SH-SY5Y (cell line): ENCODE results near the gene CAMK2D.

Experiments
- GATA2 ChIP-seq: IDR thresholded peaks from 2 replicates; pipeline ENCODE4 v1.6.1; 2011; ENCODE audit warnings: mild to moderate bottlenecking, low read depth, low read length
- GATA3 ChIP-seq: IDR thresholded peaks from 2 replicates; pipeline ENCODE4 v1.6.1; 2011; ENCODE audit warnings: low read depth, mild to moderate bottlenecking, low read length, moderate library complexity

DNA sequence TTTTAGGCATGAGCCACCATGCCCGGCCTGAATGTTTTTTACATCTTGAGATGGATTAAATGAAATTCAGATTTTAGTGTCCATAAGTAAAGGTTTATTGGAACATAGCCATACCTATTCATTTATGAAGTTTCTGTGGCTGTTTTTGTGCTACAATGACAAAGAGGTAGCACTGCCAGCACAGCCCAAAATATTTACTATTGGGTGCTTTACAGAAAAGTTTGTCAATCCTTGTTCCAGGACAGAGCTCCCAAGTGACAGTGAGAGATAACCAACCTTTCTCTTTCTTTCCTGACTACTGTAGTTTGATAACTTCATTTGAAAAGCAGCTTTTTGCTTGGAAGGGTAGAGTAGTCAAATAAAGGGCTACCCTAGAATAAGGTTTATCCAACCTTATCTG lies 116.2 kb downstream of the CAMK2D start:
- TF ChIP-seq GATA2 (no peak), GATA3 (no peak)
